MCF 10A (cell line): ENCODE data around the gene OTOF. TPM values are rescaled to one million over a fixed set of nuclear protein-coding genes. Genes with fewer than 3 reads are reported as not detected.

Source experiments
- BruUV-seq: library from RNA; stranded (reverse); fragments of 400-500 nt; replicated peaks from 2 replicates; lab custom pipeline; 2021; lab: Mats Ljungman, UMichigan
- CTCF ChIA-PET: fragments of 300-600 bp; sonication (Branson Sonifier 250); formaldehyde crosslinking; extraction: SDS; loops from one replicate; lab custom pipeline; 2021; ENCODE audit warnings: antibody characterized with exemption, inconsistent platforms; lab: Yijun Ruan, JAX
- POLR2A ChIA-PET: fragments of 300-600, 350-650 bp; sonication (Branson Sonifier 250); formaldehyde crosslinking; extraction: SDS; loops from one replicate; lab custom pipeline; 2020; ENCODE audit warnings: antibody characterized with exemption, inconsistent platforms; lab: Yijun Ruan, JAX
- DNase-seq: peaks from one replicate; pipeline ENCODE4 v3.0.0-alpha.2; 2018; ENCODE audit not compliant: unreplicated experiment
- H3K27ac Mint-ChIP-seq: one replicate; pipeline ENCODE4 v1.8.0; 2022; ENCODE audit warnings: mild to moderate bottlenecking, low read depth, mixed read lengths; ENCODE audit not compliant: unreplicated experiment
- H3K27me3 Mint-ChIP-seq: one replicate; pipeline ENCODE4 v1.8.0; 2022; ENCODE audit warnings: mixed read lengths; ENCODE audit not compliant: insufficient read depth, unreplicated experiment
- H3K36me3 Mint-ChIP-seq: one replicate; pipeline ENCODE4 v1.8.0; 2022; ENCODE audit warnings: mild to moderate bottlenecking, moderate library complexity, mixed read lengths; ENCODE audit not compliant: insufficient read depth, unreplicated experiment
- H3K4me1 Mint-ChIP-seq: one replicate; pipeline ENCODE4 v1.8.0; 2022; ENCODE audit warnings: mixed read lengths; ENCODE audit not compliant: insufficient read depth, unreplicated experiment
- H3K4me3 Mint-ChIP-seq: one replicate; pipeline ENCODE4 v1.8.0; 2022; ENCODE audit warnings: mild to moderate bottlenecking, moderate library complexity, mixed read lengths; ENCODE audit not compliant: unreplicated experiment
- H3K9me3 Mint-ChIP-seq: one replicate; pipeline ENCODE4 v1.8.0; 2022; ENCODE audit warnings: mixed read lengths; ENCODE audit not compliant: unreplicated experiment
- CTCF ChIP-seq: fragments of 200-600 bp; IDR thresholded peaks from one replicate; pipeline ENCODE4 v1.8.0; 2022; ENCODE audit warnings: antibody characterized with exemption, mild to moderate bottlenecking; ENCODE audit not compliant: unreplicated experiment
- intact Hi-C: fragments of 100-400 bp; cut with micrococcal nuclease; formaldehyde crosslinking; loops from 2 replicates; pipeline ENCODE4 v1.14.1; 2022
- total RNA-seq: library from RNA; stranded (reverse); gene quantifications from 2 replicates; pipeline ENCODE4 v1.2.3, GENCODE V29; 2022

Gene OTOF
- total RNA-seq, 1 experiment from 2014 or later = not detected

DNA sequence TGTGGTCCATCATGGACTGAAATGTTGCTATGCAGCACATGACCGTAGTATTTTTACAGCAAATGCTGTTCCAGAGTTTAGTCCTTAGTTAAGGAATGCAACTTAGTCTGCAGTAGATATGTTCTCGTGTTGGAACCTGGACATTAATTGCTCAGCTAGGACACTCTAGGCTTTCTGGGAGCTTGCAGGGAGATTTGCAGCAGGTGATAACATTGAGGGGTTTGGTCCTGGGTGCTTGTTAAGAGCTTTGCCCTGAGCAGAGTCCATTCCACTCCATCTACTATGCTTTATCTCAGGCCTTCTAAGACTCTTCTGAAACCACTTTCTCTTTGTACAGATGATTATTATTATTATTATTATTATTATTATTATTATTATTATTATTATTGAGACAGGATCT is 49.1 kb downstream of the OTOF start:
- BruUV-seq = no TSS peak
- Mint-ChIP-seq H3K27me3 (no peaks in the 10 kb centered on the region), H3K9me3 (no peaks in the 10 kb centered on the region), H3K4me1 (no peaks in the 10 kb centered on the region), H3K36me3 (no peaks in the 10 kb centered on the region), H3K27ac (no peak overlapping the region), H3K4me3 (no peak overlapping the region)
- no peak for DNase-seq
- CTCF ChIA-PET = interaction anchor here (0.7 kb wide), 1 partner anchor 209 kb away, joined by 4 read pairs; no protein-coding TSS in a partner anchor
- POLR2A ChIA-PET = no interaction called here
- TF ChIP-seq CTCF = no peak
- intact Hi-C loops = no loop called here

GRCh38 chr2:26424221-26424620 is 53.7 kb downstream of the OTOF start:
- H3K36me3 Mint-ChIP-seq = no peaks in the 10 kb centered on the region
- H3K4me3 Mint-ChIP-seq = no peak overlapping the region
- no peaks in the 10 kb centered on the region for H3K9me3 Mint-ChIP-seq
- H3K27ac Mint-ChIP-seq = no peak overlapping the region
- ChIA-PET CTCF (interaction anchor here (0.6 kb wide), 1 partner anchor 65 kb away, joined by 3 read pairs; no protein-coding TSS in a partner anchor), POLR2A (no interaction called here)
- TF ChIP-seq CTCF = no peak
- H3K27me3 Mint-ChIP-seq = peaks cover 8% of the 10 kb centered on the region
- H3K4me1 Mint-ChIP-seq = no peaks in the 10 kb centered on the region
- DNase-seq = no peak
- intact Hi-C loops = no loop called here
- no TSS peak for BruUV-seq

GRCh38 chr2:26423750-26424149 is 54.2 kb downstream of the OTOF start:
- CTCF ChIA-PET = no interaction called here
- TF ChIP-seq CTCF = no peak
- Mint-ChIP-seq H3K9me3 (no peaks in the 10 kb centered on the region), H3K27ac (no peak overlapping the region), H3K36me3 (no peaks in the 10 kb centered on the region), H3K4me3 (no peak overlapping the region), H3K4me1 (no peaks in the 10 kb centered on the region), H3K27me3 (peaks cover 9% of the 10 kb centered on the region)
- no TSS peak for BruUV-seq
- intact Hi-C loops = no loop called here
- DNase-seq = no peak
- POLR2A ChIA-PET = no interaction called here

GRCh38 chr2:26422947-26423629 is 54.8 kb downstream of the OTOF start:
- Mint-ChIP-seq H3K9me3 (no peaks in the 10 kb centered on the region), H3K27ac (no peak overlapping the region), H3K4me1 (no peaks in the 10 kb centered on the region), H3K36me3 (no peaks in the 10 kb centered on the region), H3K4me3 (no peak overlapping the region), H3K27me3 (peaks cover 9% of the 10 kb centered on the region)
- POLR2A ChIA-PET = no interaction called here
- no peak for TF ChIP-seq CTCF
- intact Hi-C loops = no loop called here
- CTCF ChIA-PET = no interaction called here
- BruUV-seq = no TSS peak
- no peak for DNase-seq
